T-helper 2 cell treated with Interferon-gamma antibody and Interleukin-4, amounts not matched to agents 5 μg/mL and 100 μg/mL, for 36 hours (primary cell): ENCODE measurements around the gene HELB.
"Not testable (repeated sequence)": the region's sequence is repeated elsewhere in the genome, so short reads cannot be mapped to it uniquely, and the experiment has no call there.

Experiments used
- DNase-seq: peaks from one replicate; pipeline ENCODE4 v3.0.0; 2021; ENCODE audit warnings: low spot score
- H3K27ac Mint-ChIP-seq: one replicate; pipeline ENCODE4 v1.8.0; 2021; ENCODE audit warnings: mild to moderate bottlenecking, mixed read lengths
- H3K27me3 Mint-ChIP-seq: one replicate; pipeline ENCODE4 v1.8.0; 2021; ENCODE audit warnings: low read depth, mixed read lengths
- H3K36me3 Mint-ChIP-seq: one replicate; pipeline ENCODE4 v1.8.0; 2021; ENCODE audit warnings: low read depth, mixed read lengths
- H3K4me1 Mint-ChIP-seq: one replicate; pipeline ENCODE4 v1.8.0; 2021; ENCODE audit warnings: low read depth, mixed read lengths
- H3K4me3 Mint-ChIP-seq: one replicate; pipeline ENCODE4 v1.8.0; 2022; ENCODE audit warnings: mild to moderate bottlenecking, moderate library complexity, mixed read lengths
- H3K9me3 Mint-ChIP-seq: one replicate; pipeline ENCODE4 v1.8.0; 2021; ENCODE audit warnings: mixed read lengths

The HELB gene

DNA sequence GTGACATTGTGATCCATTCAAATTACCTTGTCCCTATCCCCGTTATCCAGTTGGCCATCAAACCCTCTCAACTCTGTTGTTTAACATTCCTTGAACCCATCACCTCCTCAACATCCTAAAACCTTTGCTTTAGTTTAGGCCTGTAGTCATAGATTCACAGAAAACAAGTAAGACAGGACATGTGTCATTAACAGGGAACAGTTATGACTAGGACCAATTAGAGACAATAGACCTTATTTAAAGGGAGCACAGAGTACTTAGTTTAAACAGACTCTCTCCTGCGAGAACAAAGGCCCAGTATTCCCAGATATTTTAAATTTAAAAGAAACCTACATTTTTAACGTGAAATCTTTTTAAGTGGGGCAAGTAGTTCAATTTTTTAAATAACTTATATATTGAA lies 20.0 kb upstream of the HELB start:
- no peak for DNase-seq
- peaks cover 38% of the 10 kb centered on the region for H3K4me1 Mint-ChIP-seq
- H3K27ac Mint-ChIP-seq, result no peak overlapping the region
- no peak overlapping the region for H3K4me3 Mint-ChIP-seq
- H3K36me3 Mint-ChIP-seq, result peaks cover 15% of the 10 kb centered on the region
- peaks cover 17% of the 10 kb centered on the region for H3K9me3 Mint-ChIP-seq
- H3K27me3 Mint-ChIP-seq, result no peaks in the 10 kb centered on the region

DNA sequence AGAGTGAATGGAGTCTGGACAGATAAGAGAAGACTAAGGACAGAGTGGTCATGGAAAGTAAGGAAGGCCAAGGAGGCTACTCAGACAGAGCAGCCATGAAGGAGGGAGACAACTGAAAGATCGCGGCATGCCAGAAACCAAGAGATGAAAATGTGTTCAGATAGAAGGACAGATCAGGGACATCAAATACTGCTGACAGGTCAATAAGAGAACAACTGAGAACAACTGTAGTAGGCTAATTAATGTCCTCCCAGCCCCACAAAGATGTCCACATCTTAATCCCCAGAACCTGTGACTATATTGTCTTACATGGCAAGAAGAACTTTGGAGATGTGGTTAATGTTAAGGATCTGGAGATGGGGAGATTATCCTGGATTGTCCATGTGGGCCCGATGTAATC lies 15.0 kb upstream of the HELB start:
- peaks cover 22% of the 10 kb centered on the region for H3K9me3 Mint-ChIP-seq
- DNase-seq, result no peak
- peak overlapping the region; percentile 78 for H3K27ac Mint-ChIP-seq
- no peaks in the 10 kb centered on the region for H3K27me3 Mint-ChIP-seq
- H3K4me3 Mint-ChIP-seq, result peak overlapping the region; percentile 60
- peaks cover 61% of the 10 kb centered on the region for H3K4me1 Mint-ChIP-seq
- H3K36me3 Mint-ChIP-seq, result peaks cover 26% of the 10 kb centered on the region

DNA sequence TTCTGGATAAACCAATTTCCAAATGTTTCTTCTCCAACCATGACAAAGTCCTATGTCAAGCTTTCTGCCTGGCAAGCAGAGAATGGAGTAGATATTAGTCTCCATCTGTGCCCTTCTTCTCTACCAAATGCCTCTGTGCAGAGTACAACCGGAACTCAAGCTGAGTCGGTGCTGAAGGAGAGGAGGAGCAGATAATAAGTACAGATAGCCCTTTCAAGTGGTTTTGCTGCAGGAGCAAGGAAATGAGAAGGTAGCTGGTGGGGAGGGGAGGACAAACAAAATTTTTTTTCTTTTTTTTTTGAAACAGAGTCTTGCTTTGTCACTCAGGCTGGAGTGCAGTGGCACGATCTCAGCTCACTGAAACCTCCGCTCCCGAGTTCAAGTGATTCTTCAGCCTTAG lies 14.2 kb upstream of the HELB start:
- Mint-ChIP-seq H3K36me3 (peaks cover 32% of the 10 kb centered on the region), H3K9me3 (peaks cover 28% of the 10 kb centered on the region), H3K27ac (peak overlapping the region; percentile 78), H3K4me1 (peaks cover 61% of the 10 kb centered on the region), H3K27me3 (no peaks in the 10 kb centered on the region), H3K4me3 (peak overlapping the region; percentile 60)
- peak; percentile 60 for DNase-seq

DNA sequence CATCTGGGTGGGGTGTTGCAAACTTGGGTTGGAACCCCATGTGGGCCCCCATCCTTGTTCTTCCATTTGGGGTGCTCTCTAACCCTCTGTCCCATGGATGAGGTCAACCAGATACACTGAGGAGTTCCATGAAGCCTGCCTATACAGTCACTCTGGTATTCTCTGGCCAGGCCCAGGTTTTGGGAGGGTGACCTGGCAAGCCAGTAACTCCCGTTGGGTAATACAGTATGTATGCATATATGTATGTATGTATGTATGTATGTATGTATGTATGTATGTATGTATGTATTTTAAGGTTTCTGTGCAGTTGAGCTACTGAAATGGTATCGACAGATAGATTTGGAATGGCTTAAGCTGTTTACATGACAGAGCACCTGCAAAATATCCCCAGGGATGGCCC lies 12.8 kb upstream of the HELB start:
- H3K27me3 Mint-ChIP-seq, result no peaks in the 10 kb centered on the region
- peak overlapping the region; percentile 75 for H3K4me3 Mint-ChIP-seq
- H3K9me3 Mint-ChIP-seq, result peaks cover 32% of the 10 kb centered on the region
- no peak for DNase-seq
- H3K36me3 Mint-ChIP-seq, result peaks cover 35% of the 10 kb centered on the region
- peak overlapping the region; percentile 43 for H3K27ac Mint-ChIP-seq
- peaks cover 54% of the 10 kb centered on the region for H3K4me1 Mint-ChIP-seq

- Mint-ChIP-seq H3K4me3 (peak overlapping the region; percentile 75), H3K36me3 (peaks cover 35% of the 10 kb centered on the region), H3K27me3 (no peaks in the 10 kb centered on the region), H3K27ac (peak overlapping the region; percentile 95), H3K4me1 (peaks cover 56% of the 10 kb centered on the region), H3K9me3 (peaks cover 32% of the 10 kb centered on the region)
- peak; percentile 47 for DNase-seq
Measured at GRCh38 chr12:66290716-66291200, 11.5 kb upstream of the HELB start.

GRCh38 chr12:66296176-66296683 lies 6.1 kb upstream of the HELB start:
- peaks cover 38% of the 10 kb centered on the region for H3K4me1 Mint-ChIP-seq

DNA sequence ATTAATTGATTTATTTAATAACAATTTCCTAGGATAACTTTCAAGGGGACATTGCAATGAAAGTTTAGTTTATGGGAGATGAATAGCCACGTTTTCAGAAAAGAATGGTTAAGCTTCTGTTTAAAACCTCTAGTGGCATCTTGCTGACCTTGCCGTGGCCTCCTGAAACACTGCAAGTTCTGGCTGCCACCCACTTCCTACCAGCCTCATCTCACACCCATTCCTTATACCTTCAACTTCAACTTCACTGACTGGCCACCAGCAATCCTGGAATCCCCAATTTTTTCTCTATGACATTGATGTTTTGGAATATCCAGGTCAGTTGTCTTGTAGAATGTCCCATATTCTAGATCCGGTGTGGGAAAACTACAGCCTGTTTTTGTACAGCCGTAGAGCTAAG lies 5.2 kb upstream of the HELB start:
- Mint-ChIP-seq H3K27ac (no peak overlapping the region), H3K9me3 (peaks cover 13% of the 10 kb centered on the region), H3K27me3 (no peaks in the 10 kb centered on the region), H3K4me3 (no peak overlapping the region), H3K4me1 (peaks cover 36% of the 10 kb centered on the region), H3K36me3 (peaks cover 11% of the 10 kb centered on the region)
- no peak for DNase-seq

More at GRCh38 chr12:66296176-66296683, 6.1 kb upstream of the HELB start:
- no peaks in the 10 kb centered on the region for H3K27me3 Mint-ChIP-seq
- no peak for DNase-seq
- no peak overlapping the region for H3K4me3 Mint-ChIP-seq
- peaks cover 14% of the 10 kb centered on the region for H3K36me3 Mint-ChIP-seq
- peaks cover 18% of the 10 kb centered on the region for H3K9me3 Mint-ChIP-seq
- no peak overlapping the region for H3K27ac Mint-ChIP-seq

- no peak for DNase-seq
- H3K27me3 Mint-ChIP-seq, result no peaks in the 10 kb centered on the region
- no peak overlapping the region for H3K4me3 Mint-ChIP-seq
- peaks cover 9% of the 10 kb centered on the region for H3K36me3 Mint-ChIP-seq
- peaks cover 34% of the 10 kb centered on the region for H3K4me1 Mint-ChIP-seq
- no peak overlapping the region for H3K27ac Mint-ChIP-seq
- peaks cover 6% of the 10 kb centered on the region for H3K9me3 Mint-ChIP-seq
Measured at GRCh38 chr12:66297923-66298322, 4.4 kb upstream of the HELB start.

- H3K27me3 Mint-ChIP-seq, result no peaks in the 10 kb centered on the region
- H3K27ac Mint-ChIP-seq, result peak overlapping the region; percentile 98
- H3K36me3 Mint-ChIP-seq, result peaks cover 41% of the 10 kb centered on the region
- DNase-seq, result no peak
- no peaks in the 10 kb centered on the region for H3K9me3 Mint-ChIP-seq
- H3K4me3 Mint-ChIP-seq, result peak overlapping the region; percentile 99
- H3K4me1 Mint-ChIP-seq, result peaks cover 49% of the 10 kb centered on the region
Measured at GRCh38 chr12:66302827-66303169, 505 bp downstream of the HELB start.

DNA sequence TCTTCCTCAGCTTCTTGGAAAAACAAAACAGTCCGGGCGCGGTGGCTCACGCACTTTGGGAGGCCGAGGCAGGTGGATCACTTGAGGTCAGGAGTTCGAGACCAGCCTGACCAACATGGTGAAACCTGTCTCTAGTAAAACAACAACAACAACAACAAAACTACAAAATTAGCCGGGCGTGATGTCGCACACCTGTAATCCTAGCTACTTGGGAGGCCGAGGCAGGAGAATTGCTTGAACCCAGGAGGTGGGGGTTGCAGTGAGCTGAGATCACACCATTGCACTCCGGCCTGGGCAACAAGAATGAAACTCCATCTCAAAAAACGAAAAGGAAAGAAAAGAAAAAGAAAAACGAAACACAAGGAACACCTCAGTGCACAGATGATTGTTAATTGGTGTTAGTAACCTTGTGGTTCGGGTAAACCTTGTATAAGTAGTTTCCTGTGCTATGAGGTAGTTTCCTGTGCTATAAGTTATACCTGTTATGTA lies 1.1 kb downstream of the HELB start:
- H3K9me3 Mint-ChIP-seq, DNase-seq, H3K27me3 Mint-ChIP-seq: not testable (repeated sequence)
- H3K4me1 Mint-ChIP-seq, result peaks cover 52% of the 10 kb centered on the region
- H3K4me3 Mint-ChIP-seq, result peak overlapping the region; percentile 99
- H3K36me3 Mint-ChIP-seq, result peaks cover 46% of the 10 kb centered on the region
- peak overlapping the region; percentile 98 for H3K27ac Mint-ChIP-seq

- peaks cover 52% of the 10 kb centered on the region for H3K4me1 Mint-ChIP-seq
- no peaks in the 10 kb centered on the region for H3K9me3 Mint-ChIP-seq
- H3K36me3 Mint-ChIP-seq, result peaks cover 52% of the 10 kb centered on the region
- peak overlapping the region; percentile 99 for H3K4me3 Mint-ChIP-seq
- H3K27me3 Mint-ChIP-seq, result no peaks in the 10 kb centered on the region
- DNase-seq, result no peak
- H3K27ac Mint-ChIP-seq, result peak overlapping the region; percentile 98
Measured at GRCh38 chr12:66304296-66304900, 2.1 kb downstream of the HELB start.

- Mint-ChIP-seq H3K36me3 (peaks cover 79% of the 10 kb centered on the region), H3K9me3 (no peaks in the 10 kb centered on the region), H3K27me3 (no peaks in the 10 kb centered on the region), H3K4me1 (peaks cover 59% of the 10 kb centered on the region), H3K4me3 (peak overlapping the region; percentile 11), H3K27ac (no peak overlapping the region)
- no peak for DNase-seq
Measured at GRCh38 chr12:66309606-66310005, 7.3 kb downstream of the HELB start.

GRCh38 chr12:66312189-66312588 lies 9.9 kb downstream of the HELB start:
- Mint-ChIP-seq H3K36me3 (peaks cover 72% of the 10 kb centered on the region), H3K4me1 (peaks cover 47% of the 10 kb centered on the region), H3K4me3 (peak overlapping the region; percentile 52), H3K9me3 (no peaks in the 10 kb centered on the region), H3K27ac (no peak overlapping the region), H3K27me3 (no peaks in the 10 kb centered on the region)
- DNase-seq, result no peak

- no peaks in the 10 kb centered on the region for H3K27me3 Mint-ChIP-seq
- peaks cover 48% of the 10 kb centered on the region for H3K4me1 Mint-ChIP-seq
- no peak overlapping the region for H3K27ac Mint-ChIP-seq
- peak overlapping the region; percentile 12 for H3K4me3 Mint-ChIP-seq
- no peak for DNase-seq
- H3K9me3 Mint-ChIP-seq, result no peaks in the 10 kb centered on the region
- H3K36me3 Mint-ChIP-seq, result peaks cover 71% of the 10 kb centered on the region
Measured at GRCh38 chr12:66314278-66314677, 12.0 kb downstream of the HELB start.
